Muscle of leg (tissue), 11 donors: ENCODE data around the gene DDX18. TPM values are rescaled to one million over a fixed set of nuclear protein-coding genes. Genes with fewer than 3 reads are reported as not detected.
"Not testable (repeated sequence)": the region's sequence is repeated elsewhere in the genome, so short reads cannot be mapped to it uniquely, and the experiment has no call there.

Source experiments
- DNase-seq: peaks from one replicate; pipeline ENCODE4 v3.0.0; 2013
- H3K27ac ChIP-seq: one replicate; pipeline ENCODE4 v1.5.1; 2013; ENCODE audit warnings: mild to moderate bottlenecking, low read length, control low read depth
- H3K27me3 ChIP-seq: one replicate; pipeline ENCODE4 v1.6.1; 2013; ENCODE audit warnings: low read length; ENCODE audit not compliant: control insufficient read depth, insufficient read depth
- H3K36me3 ChIP-seq: one replicate; pipeline ENCODE4 v1.6.1; 2013; ENCODE audit warnings: low read length; ENCODE audit not compliant: control insufficient read depth, insufficient read depth
- H3K4me1 ChIP-seq: one replicate; pipeline ENCODE4 v1.6.1; 2013; ENCODE audit warnings: low read length; ENCODE audit not compliant: control insufficient read depth, insufficient read depth
- H3K4me3 ChIP-seq: one replicate; pipeline ENCODE4 v1.5.1; 2013; ENCODE audit warnings: low read length, control low read depth
- H3K9me3 ChIP-seq: replicated peaks from 2 replicates; pipeline ENCODE4 v1.6.1; 2013; ENCODE audit warnings: low read depth, low read length; ENCODE audit not compliant: control insufficient read depth
- WGBS: methylation state at CpG from one replicate; pipeline ENCODE4 v1.1.5; 2013; ENCODE audit warnings: missing lambda C conversion rate; ENCODE audit not compliant: insufficient coverage; 5-methylcytosine and 5-hydroxymethylcytosine counted together
- polyA plus RNA-seq, 8 donors: library from polyadenylated mRNA; unstranded; fragments of 120-200 nt; gene quantifications; one replicate each; pipeline versions ENCODE4 v1.2.1 to v1.2.3, GENCODE V29; 2013; ENCODE audit warnings: inconsistent platforms in 1 of 8, low replicate concordance in 1 of 8; ENCODE audit not compliant: insufficient read length in 8 of 8, insufficient read depth in 1 of 8
- total RNA-seq: library from RNA; stranded (reverse); fragments of 120-200 nt; gene quantifications from one replicate; pipeline ENCODE4 v1.2.4, GENCODE V29; 2013

The DDX18 gene
- total and polyA plus RNA-seq, 9 donors, result 40.0 to 52.0 (median 46.5) TPM

DNA sequence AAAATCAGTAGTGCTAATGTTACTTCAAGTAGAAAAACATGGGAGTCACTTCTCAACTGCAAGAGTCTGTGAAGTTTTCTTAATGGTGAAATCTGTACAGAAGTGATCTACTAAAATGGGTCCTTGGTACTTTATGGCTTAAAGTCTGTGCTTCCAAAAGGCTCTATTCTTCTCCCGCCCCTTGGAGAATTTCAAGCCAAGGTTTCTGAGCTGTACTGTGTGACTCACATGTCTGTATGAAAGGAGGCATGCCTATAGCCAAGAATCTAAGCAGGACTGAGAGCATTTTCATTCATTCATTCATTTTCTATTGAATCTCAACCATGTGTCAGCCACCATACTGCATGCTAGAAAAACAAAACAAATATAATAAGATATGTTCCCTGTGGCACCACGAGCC is 19.8 kb upstream of the DDX18 start:
- H3K4me1 ChIP-seq, result no peaks in the 10 kb centered on the region
- WGBS, result 67% methylated on average over 1 of the region's 2 CpGs
- no peak for DNase-seq
- H3K9me3 ChIP-seq, result no peaks in the 10 kb centered on the region
- no peaks in the 10 kb centered on the region for H3K27me3 ChIP-seq
- no peak overlapping the region for H3K4me3 ChIP-seq
- no peak overlapping the region for H3K27ac ChIP-seq
- no peaks in the 10 kb centered on the region for H3K36me3 ChIP-seq

DNA sequence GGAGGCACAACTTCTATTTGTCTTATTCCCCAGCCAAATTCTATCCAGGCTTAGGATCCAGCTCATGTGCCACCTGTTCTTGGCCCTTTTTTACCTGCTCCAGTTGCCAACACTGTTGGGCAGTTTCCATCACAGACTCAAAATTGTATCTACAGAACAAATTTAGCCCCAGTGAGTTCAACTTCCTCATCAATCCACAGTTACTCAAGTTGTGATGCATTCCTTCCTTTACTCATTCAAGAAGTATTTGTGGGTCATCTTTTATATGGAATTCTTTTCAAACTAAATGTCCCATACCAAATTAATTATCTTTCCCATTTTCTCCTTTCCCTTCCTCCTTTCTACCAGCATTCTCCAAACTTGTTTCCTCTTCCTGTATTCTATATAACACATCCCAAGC is 12.7 kb upstream of the DDX18 start:
- no peak overlapping the region for H3K27ac ChIP-seq
- no peaks in the 10 kb centered on the region for H3K27me3 ChIP-seq
- DNase-seq, result no peak
- H3K9me3 ChIP-seq, result no peaks in the 10 kb centered on the region
- no peaks in the 10 kb centered on the region for H3K36me3 ChIP-seq
- no peaks in the 10 kb centered on the region for H3K4me1 ChIP-seq
- no peak overlapping the region for H3K4me3 ChIP-seq

DNA sequence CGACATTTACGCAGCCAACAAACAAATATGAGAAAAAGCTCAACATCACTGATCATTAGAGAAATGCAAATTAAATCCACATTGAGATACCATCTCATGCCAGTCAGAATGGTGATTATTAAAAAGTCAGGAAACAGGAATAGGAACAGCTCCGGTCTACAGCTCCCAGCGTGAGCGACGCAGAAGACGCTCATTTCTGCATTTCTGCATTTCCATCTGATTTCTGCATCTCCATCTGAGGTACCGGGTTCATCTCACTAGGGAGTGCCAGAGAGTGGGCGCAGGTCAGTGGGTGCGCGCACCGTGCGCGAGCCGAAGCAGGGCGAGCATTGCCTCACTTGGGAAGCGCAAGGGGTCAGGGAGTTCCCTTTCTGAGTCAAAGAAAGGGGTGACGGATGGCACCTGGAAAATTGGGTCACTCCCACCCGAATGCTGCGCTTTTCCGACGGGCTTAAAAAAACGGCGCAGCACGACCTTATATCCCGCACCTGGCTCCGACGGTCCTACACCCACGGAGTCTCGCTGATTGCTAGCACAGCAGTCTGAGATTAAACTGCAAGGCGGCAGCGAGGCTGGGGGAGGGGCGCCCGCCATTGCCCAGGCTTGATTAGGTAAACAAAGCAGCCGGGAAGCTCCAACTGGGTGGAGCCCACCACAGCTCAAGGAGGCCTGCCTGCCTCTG is 10.7 kb upstream of the DDX18 start:
- not testable (repeated sequence) for H3K36me3 ChIP-seq, H3K4me1 ChIP-seq, H3K27ac ChIP-seq, H3K9me3 ChIP-seq, DNase-seq, H3K4me3 ChIP-seq, H3K27me3 ChIP-seq
- WGBS, result 50% methylated on average over 11 of the region's 35 CpGs

DNA sequence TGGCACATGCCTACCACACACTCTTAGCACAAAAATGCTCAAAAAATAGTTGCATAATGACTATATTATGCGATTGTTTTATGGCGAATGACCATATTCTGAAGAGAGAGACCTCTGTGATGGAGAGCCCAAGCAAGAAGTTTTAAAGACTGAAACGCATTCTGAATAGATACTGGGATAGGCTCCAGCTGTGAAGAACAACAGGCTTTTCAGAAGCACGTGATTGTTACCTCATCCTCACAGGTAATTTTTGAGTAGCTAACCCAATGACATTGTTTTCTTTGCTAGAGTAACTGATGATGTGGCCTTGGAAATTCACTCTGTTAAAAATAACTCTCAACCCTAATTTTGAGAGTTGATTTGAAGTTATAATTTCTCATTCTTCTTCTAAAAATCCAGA is 2.0 kb upstream of the DDX18 start:
- WGBS, result no CpG with 5 or more reads among the region's 4 CpGs
- no peak overlapping the region for H3K4me3 ChIP-seq
- H3K9me3 ChIP-seq, result no peaks in the 10 kb centered on the region
- H3K27ac ChIP-seq, result no peak overlapping the region
- no peaks in the 10 kb centered on the region for H3K36me3 ChIP-seq
- peaks cover 7% of the 10 kb centered on the region for H3K4me1 ChIP-seq
- DNase-seq, result no peak
- H3K27me3 ChIP-seq, result no peaks in the 10 kb centered on the region

DNA sequence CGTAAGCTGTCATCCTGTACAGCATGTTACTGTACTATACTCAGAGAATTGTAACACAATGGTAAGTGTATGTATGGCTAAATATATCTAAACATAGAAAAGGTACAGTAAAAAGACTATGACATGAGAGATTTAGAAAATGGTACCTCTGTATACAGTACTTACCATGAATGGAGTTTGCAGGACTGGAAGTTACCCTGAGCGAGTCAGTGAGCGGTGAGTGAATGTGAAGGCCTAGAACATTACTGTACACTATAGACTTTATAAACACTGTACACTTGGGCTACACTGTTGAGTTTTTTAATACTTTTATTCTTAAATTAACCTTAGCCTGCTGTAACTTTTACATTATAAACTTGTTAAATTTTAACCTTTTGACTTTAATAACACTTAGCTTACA is 1.5 kb downstream of the DDX18 start:
- H3K36me3 ChIP-seq, result peaks cover 17% of the 10 kb centered on the region
- H3K4me1 ChIP-seq, result peaks cover 7% of the 10 kb centered on the region
- no CpG with 5 or more reads among the region's 3 CpGs for WGBS
- no peak overlapping the region for H3K27ac ChIP-seq
- no peak overlapping the region for H3K4me3 ChIP-seq
- H3K27me3 ChIP-seq, result no peaks in the 10 kb centered on the region
- no peaks in the 10 kb centered on the region for H3K9me3 ChIP-seq
- no peak for DNase-seq

DNA sequence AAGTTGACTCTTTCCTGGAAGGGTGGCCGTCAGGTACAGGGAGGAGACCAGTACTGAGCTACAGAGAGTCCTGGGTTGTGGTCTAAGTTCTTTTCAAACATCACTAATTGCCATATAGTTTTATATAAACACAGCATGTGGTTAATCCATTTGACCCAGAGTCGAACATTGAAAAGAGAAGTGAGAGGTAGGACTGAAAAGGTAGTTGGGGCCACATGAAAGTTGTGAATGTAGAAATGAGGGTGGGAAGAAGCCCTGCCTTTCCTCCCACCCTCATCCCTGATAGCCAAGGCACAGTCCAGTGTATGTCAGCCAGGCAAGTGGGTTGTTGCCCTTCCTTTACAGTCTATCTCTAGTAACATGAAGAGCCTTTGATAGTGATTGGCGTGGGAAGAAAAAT is 4.4 kb downstream of the DDX18 start:
- H3K9me3 ChIP-seq, result no peaks in the 10 kb centered on the region

DNA sequence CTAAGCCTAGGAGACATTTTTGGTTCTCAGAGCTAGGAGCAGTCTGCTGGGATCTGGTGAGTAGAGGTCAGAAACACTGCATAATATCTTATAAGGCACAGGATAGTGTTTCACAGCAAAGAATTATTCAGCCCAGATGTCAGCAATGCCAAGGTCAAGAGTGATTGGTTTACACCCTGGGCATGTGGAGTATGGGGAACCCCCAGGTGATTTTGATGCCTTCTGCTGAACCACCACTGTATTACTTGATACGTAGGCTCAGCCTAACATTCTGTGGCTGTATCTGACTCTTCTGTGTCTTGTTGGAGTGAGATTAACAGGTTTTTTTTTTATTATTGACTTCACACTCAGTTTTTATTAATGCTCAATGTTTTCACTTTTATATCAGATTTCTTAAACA is 6.0 kb downstream of the DDX18 start:
- H3K27ac ChIP-seq, result no peak overlapping the region
- H3K9me3 ChIP-seq, result no peaks in the 10 kb centered on the region
- H3K27me3 ChIP-seq, result no peaks in the 10 kb centered on the region
- peaks cover 2% of the 10 kb centered on the region for H3K4me1 ChIP-seq
- H3K36me3 ChIP-seq, result peaks cover 41% of the 10 kb centered on the region
- WGBS, result no CpG with 5 or more reads among the region's 1 CpG
- no peak overlapping the region for H3K4me3 ChIP-seq
- no peak for DNase-seq

More for the DNA sequence above, 4.4 kb downstream of the DDX18 start:
- Histone ChIP-seq H3K4me1 (peaks cover 7% of the 10 kb centered on the region), H3K4me3 (no peak overlapping the region), H3K27ac (no peak overlapping the region), H3K36me3 (peaks cover 33% of the 10 kb centered on the region), H3K27me3 (no peaks in the 10 kb centered on the region)
- no CpG with 5 or more reads among the region's 3 CpGs for WGBS
- DNase-seq, result no peak

DNA sequence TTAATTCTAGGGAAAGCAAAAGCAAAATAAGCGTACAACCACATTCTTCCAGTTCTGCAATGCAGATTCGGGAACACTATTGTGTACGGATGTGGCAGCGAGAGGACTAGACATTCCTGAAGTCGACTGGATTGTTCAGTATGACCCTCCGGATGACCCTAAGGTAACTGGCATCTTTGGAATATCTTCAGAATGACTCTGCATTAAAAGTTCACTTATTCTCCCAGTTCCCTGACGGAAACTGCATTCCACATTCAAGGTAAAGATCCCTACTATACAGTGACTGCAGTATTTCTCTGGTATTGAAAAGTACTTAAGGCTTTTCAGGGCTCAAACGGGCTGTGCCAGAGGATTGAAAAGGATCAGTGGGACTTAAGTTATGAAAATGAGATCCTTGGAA is 10.9 kb downstream of the DDX18 start:
- peaks cover 63% of the 10 kb centered on the region for H3K36me3 ChIP-seq
- DNase-seq, result no peak
- H3K4me3 ChIP-seq, result no peak overlapping the region
- H3K9me3 ChIP-seq, result no peaks in the 10 kb centered on the region
- H3K27me3 ChIP-seq, result no peaks in the 10 kb centered on the region
- H3K4me1 ChIP-seq, result no peaks in the 10 kb centered on the region
- no peak overlapping the region for H3K27ac ChIP-seq
- WGBS, result 81% methylated on average over 6 of the region's 8 CpGs

DNA sequence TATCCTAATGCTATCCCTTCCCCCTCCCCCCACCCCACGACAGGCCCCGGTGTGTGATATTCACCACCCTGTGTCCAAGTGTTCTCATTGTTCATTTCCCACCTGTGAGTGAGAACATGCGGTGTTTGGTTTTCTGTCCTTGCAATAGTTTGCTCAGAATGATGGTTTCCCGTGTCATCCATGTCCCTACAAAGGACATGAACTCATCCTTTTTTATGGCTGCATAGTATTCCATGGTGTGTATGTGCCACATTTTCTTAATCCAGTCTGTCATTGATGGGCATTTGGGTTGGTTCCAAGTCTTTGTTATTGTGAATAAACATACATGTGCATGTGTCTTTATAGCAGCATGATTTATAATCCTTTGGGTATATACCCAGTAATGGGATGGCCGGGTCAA is 13.0 kb downstream of the DDX18 start:
- H3K4me1 ChIP-seq, H3K9me3 ChIP-seq, H3K27ac ChIP-seq, DNase-seq, H3K4me3 ChIP-seq, H3K27me3 ChIP-seq: not testable (repeated sequence)
- WGBS, result no CpG with 5 or more reads among the region's 5 CpGs
- peaks cover 63% of the 10 kb centered on the region for H3K36me3 ChIP-seq

DNA sequence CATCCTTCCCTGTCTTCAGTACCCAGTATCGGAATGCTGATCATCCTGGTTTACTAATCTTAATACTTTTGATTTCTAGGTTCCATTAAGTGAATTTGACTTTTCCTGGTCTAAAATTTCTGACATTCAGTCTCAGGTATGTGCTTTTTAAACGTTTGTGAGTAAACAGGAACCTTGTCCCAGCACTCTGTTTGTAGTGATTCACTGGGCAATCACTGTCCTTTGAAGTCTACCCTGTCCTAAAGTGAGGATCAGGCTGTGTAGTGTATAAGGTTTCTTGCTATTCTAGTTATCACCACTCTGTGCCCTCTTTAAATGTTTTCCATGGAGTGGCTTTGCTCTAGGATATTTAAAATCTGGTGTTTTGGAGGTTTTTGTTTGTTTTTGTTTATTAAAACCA is 14.4 kb downstream of the DDX18 start:
- Histone ChIP-seq H3K27me3 (no peaks in the 10 kb centered on the region), H3K36me3 (peaks cover 68% of the 10 kb centered on the region), H3K9me3 (no peaks in the 10 kb centered on the region), H3K4me1 (no peaks in the 10 kb centered on the region), H3K4me3 (no peak overlapping the region), H3K27ac (no peak overlapping the region)
- DNase-seq, result no peak
- no CpG with 5 or more reads among the region's 2 CpGs for WGBS

DNA sequence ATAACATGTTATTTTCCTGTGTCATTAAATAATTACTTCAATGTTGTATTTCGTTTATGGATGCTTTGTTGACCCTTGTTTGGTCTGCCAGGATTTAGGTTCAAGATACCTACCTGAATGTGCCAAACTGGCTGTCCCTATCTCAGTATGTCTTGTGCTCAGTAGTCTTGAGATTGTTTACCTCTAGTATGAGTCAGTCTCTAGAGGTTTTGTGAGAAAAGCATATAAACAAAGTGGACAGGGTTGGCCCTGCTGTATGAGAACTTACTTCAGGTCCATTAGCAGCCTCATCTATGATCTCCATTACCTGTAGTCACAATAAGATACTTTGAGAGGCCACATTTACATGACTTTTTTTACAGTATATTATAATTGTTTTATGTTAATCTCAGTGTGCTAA is 17.8 kb downstream of the DDX18 start:
- no CpG with 5 or more reads among the region's 1 CpG for WGBS

More for the DNA sequence above, 17.8 kb downstream of the DDX18 start:
- no peak for DNase-seq
- Histone ChIP-seq H3K27ac (no peak overlapping the region), H3K4me1 (peaks cover 7% of the 10 kb centered on the region), H3K4me3 (no peak overlapping the region), H3K9me3 (no peaks in the 10 kb centered on the region), H3K27me3 (no peaks in the 10 kb centered on the region), H3K36me3 (peaks cover 46% of the 10 kb centered on the region)
